Karpas-422 (cell line): ENCODE results near the gene VAV3. TPM values are rescaled to one million over a fixed set of nuclear protein-coding genes. Genes with fewer than 3 reads are reported as not detected.
"Not testable (repeated sequence)": the region's sequence is repeated elsewhere in the genome, so short reads cannot be mapped to it uniquely, and the experiment has no call there.

Experiments
- DNase-seq: peaks from one replicate; pipeline ENCODE4 v3.0.0-alpha.2; 2015
- H2AFZ ChIP-seq: fragments of 200-600 bp; sonication (generic); 2 replicates; pipeline ENCODE4 v1.6.1; 2014; ENCODE audit warnings: antibody characterized with exemption, low read length, mixed read lengths
- H3K27ac ChIP-seq: fragments of 200-600 bp; sonication (generic); 2 replicates; pipeline ENCODE4 v1.5.1; 2014; ENCODE audit warnings: mild to moderate bottlenecking, low read length, moderate library complexity
- H3K27me3 ChIP-seq: fragments of 200-600 bp; sonication (generic); 2 replicates; pipeline ENCODE4 v1.6.1; 2014; ENCODE audit warnings: low read length, mixed read lengths
- H3K36me3 ChIP-seq: fragments of 200-600 bp; sonication (generic); 2 replicates; pipeline ENCODE4 v1.6.1; 2014; ENCODE audit warnings: low read length, mixed read lengths; ENCODE audit not compliant: insufficient read depth
- H3K4me1 ChIP-seq: fragments of 200-600 bp; sonication (generic); 2 replicates; pipeline ENCODE4 v1.6.1; 2014; ENCODE audit warnings: mild to moderate bottlenecking, low read length, mixed read lengths
- H3K4me2 ChIP-seq: fragments of 200-600 bp; sonication (generic); 2 replicates; pipeline ENCODE4 v1.6.1; 2014; ENCODE audit warnings: low read length, low read depth, mild to moderate bottlenecking; ENCODE audit not compliant: poor library complexity, severe bottlenecking
- H3K4me3 ChIP-seq: fragments of 200-600 bp; sonication (generic); 2 replicates; pipeline ENCODE4 v1.5.1; 2014; ENCODE audit warnings: mild to moderate bottlenecking, antibody characterized with exemption, low read length, mixed read lengths
- H3K79me2 ChIP-seq: fragments of 200-600 bp; sonication (generic); 2 replicates; pipeline ENCODE4 v1.6.1; 2014; ENCODE audit warnings: mild to moderate bottlenecking, low read length, mixed read lengths
- H3K9ac ChIP-seq: fragments of 200-600 bp; sonication (generic); 2 replicates; pipeline ENCODE4 v1.6.0; 2014; ENCODE audit warnings: low read length
- H3K9me2 ChIP-seq: fragments of 200-600 bp; sonication (generic), shearing (Covaris generic); replicated peaks from 2 replicates; pipeline ENCODE4 v1.6.0; 2014; ENCODE audit warnings: mild to moderate bottlenecking, low read length, moderate library complexity; ENCODE audit not compliant: insufficient read depth
- H3K9me3 ChIP-seq: fragments of 300-700, 200-600 bp; sonication (generic); 2 replicates; pipeline ENCODE4 v1.6.1; 2014; ENCODE audit warnings: low read length, mixed read lengths
- H4K20me1 ChIP-seq: fragments of 200-600 bp; sonication (generic); 2 replicates; pipeline ENCODE4 v1.6.1; 2014; ENCODE audit warnings: mild to moderate bottlenecking, antibody characterized with exemption, low read length, low read depth; ENCODE audit not compliant: insufficient read depth
- total RNA-seq: library from RNA; depleted of rRNA; stranded (reverse); fragments of >200 nt; shearing (Covaris generic); gene quantifications from 2 replicates; pipeline ENCODE4 v1.2.3, GENCODE V29; 2014; ENCODE audit warnings: low replicate concordance

Gene VAV3
- total RNA-seq, 1 experiment from 2014 or later = 1.1 TPM

- H3K36me3 ChIP-seq = no peaks in the 10 kb centered on the region
- H4K20me1 ChIP-seq = no peaks in the 10 kb centered on the region
- H2AFZ ChIP-seq = no peak overlapping the region
- no peak overlapping the region for H3K4me2 ChIP-seq
- no peak overlapping the region for H3K27ac ChIP-seq
- H3K9me3 ChIP-seq = no peaks in the 10 kb centered on the region
- H3K4me3 ChIP-seq = no peak overlapping the region
- no peaks in the 10 kb centered on the region for H3K27me3 ChIP-seq
- no peak overlapping the region for H3K9ac ChIP-seq
- no peaks in the 10 kb centered on the region for H3K79me2 ChIP-seq
- no peaks in the 10 kb centered on the region for H3K9me2 ChIP-seq
- H3K4me1 ChIP-seq = no peaks in the 10 kb centered on the region
- no peak for DNase-seq
These were observed 260.1 kb downstream of the VAV3 start for GRCh38 chr1:107704911-107705310.

- H3K36me3 ChIP-seq = no peaks in the 10 kb centered on the region
- H3K27ac ChIP-seq = no peak overlapping the region
- H3K4me1 ChIP-seq = no peaks in the 10 kb centered on the region
- H3K9me2 ChIP-seq = no peaks in the 10 kb centered on the region
- no peak overlapping the region for H3K9ac ChIP-seq
- H3K4me2 ChIP-seq = no peak overlapping the region
- no peaks in the 10 kb centered on the region for H3K9me3 ChIP-seq
- DNase-seq = no peak
- H4K20me1 ChIP-seq = no peaks in the 10 kb centered on the region
- no peak overlapping the region for H2AFZ ChIP-seq
- H3K79me2 ChIP-seq = no peaks in the 10 kb centered on the region
- H3K4me3 ChIP-seq = no peak overlapping the region
- H3K27me3 ChIP-seq = no peaks in the 10 kb centered on the region
These were observed 261.9 kb downstream of the VAV3 start for GRCh38 chr1:107702946-107703571.

DNA sequence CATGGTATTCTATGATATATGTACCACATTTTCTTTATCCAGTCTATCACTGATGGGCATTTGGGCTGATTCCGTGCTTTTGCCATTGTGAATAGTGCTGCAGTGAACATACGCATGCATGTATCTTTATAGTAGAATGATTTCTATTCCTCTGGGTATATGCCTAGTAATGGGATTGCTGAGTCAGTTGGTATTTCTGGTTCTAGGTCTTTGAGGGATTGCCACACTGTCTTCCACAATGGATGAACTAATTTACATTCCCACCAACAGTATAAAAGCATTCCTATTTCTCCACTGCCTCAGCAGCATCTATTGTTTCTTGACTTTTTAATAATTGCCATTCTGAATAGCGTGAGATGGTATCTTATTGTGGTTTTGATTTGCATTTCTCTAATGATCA lies 264.3 kb downstream of the VAV3 start:
- not testable (repeated sequence) for H4K20me1 ChIP-seq, H3K4me2 ChIP-seq, H3K9ac ChIP-seq, H3K4me1 ChIP-seq, H3K9me2 ChIP-seq, H2AFZ ChIP-seq, H3K9me3 ChIP-seq, H3K27me3 ChIP-seq, H3K27ac ChIP-seq, H3K4me3 ChIP-seq, DNase-seq, H3K79me2 ChIP-seq, H3K36me3 ChIP-seq

DNA sequence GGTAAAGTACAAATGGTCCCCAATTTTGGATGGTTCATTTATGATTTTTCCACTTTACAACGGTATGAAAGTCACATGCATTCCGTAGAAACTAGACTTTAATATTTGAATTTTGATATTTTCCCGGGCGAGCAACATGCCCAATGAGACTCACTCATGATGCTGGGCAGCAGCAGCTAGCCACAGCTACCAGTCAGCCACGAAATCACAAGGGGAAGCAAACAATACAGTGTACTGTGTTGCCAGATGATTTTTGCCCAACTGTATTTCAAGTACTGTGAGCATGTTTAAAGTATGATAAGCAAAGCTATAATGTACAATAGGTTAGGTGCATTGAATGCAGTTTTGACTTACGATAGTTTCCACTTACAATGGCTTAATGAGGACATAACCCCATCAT lies 266.8 kb downstream of the VAV3 start:
- Histone ChIP-seq H2AFZ (no peak overlapping the region), H4K20me1 (no peaks in the 10 kb centered on the region)

DNA sequence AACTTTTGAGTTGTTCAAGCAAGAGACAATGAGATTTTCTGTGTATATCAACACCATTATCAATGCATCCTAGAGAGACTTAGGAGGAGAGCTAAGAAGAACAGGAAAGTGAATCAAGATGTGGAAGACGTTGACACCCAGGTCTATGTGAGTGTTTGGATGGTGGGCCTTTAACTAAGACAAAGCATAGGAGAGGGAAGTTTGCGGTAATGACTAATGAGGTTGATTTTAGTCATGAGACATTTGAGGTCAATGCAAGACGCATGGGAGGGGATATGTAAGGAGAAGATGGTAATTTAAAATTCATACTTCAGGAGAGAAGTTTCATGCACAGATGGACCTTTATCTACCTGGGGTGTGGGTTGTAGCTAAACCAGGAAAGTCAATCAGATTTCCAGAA lies 269.6 kb downstream of the VAV3 start:
- Histone ChIP-seq H3K27me3 (no peaks in the 10 kb centered on the region), H3K9me3 (no peaks in the 10 kb centered on the region), H3K4me2 (no peak overlapping the region), H2AFZ (no peak overlapping the region), H3K27ac (no peak overlapping the region), H4K20me1 (no peaks in the 10 kb centered on the region), H3K4me1 (no peaks in the 10 kb centered on the region), H3K36me3 (no peaks in the 10 kb centered on the region), H3K79me2 (no peaks in the 10 kb centered on the region), H3K9me2 (no peaks in the 10 kb centered on the region), H3K4me3 (no peak overlapping the region), H3K9ac (no peak overlapping the region)
- DNase-seq = no peak

More for the DNA sequence above, 266.8 kb downstream of the VAV3 start:
- Histone ChIP-seq H3K4me1 (no peaks in the 10 kb centered on the region), H3K4me2 (no peak overlapping the region), H3K79me2 (no peaks in the 10 kb centered on the region), H3K9me2 (no peaks in the 10 kb centered on the region), H3K9me3 (no peaks in the 10 kb centered on the region), H3K27ac (no peak overlapping the region), H3K9ac (no peak overlapping the region), H3K27me3 (no peaks in the 10 kb centered on the region), H3K4me3 (no peak overlapping the region), H3K36me3 (no peaks in the 10 kb centered on the region)
- DNase-seq = no peak

- Histone ChIP-seq H3K9me3 (no peaks in the 10 kb centered on the region), H4K20me1 (no peaks in the 10 kb centered on the region), H3K4me1 (no peaks in the 10 kb centered on the region), H3K27me3 (no peaks in the 10 kb centered on the region), H3K27ac (no peak overlapping the region), H3K9me2 (no peaks in the 10 kb centered on the region), H3K9ac (no peak overlapping the region), H3K36me3 (no peaks in the 10 kb centered on the region), H3K4me2 (no peak overlapping the region), H2AFZ (no peak overlapping the region), H3K79me2 (no peaks in the 10 kb centered on the region), H3K4me3 (no peak overlapping the region)
- no peak for DNase-seq
These were observed 272.2 kb downstream of the VAV3 start for GRCh38 chr1:107692580-107693345.

GRCh38 chr1:107691540-107691939 lies 273.4 kb downstream of the VAV3 start:
- Histone ChIP-seq H3K9me2 (no peaks in the 10 kb centered on the region), H4K20me1 (no peaks in the 10 kb centered on the region), H3K79me2 (no peaks in the 10 kb centered on the region), H3K4me1 (no peaks in the 10 kb centered on the region), H3K4me2 (no peak overlapping the region), H3K27me3 (no peaks in the 10 kb centered on the region), H3K4me3 (no peak overlapping the region), H3K9me3 (no peaks in the 10 kb centered on the region), H2AFZ (no peak overlapping the region), H3K27ac (no peak overlapping the region), H3K36me3 (no peaks in the 10 kb centered on the region), H3K9ac (no peak overlapping the region)
- DNase-seq = no peak

- Histone ChIP-seq H3K9me3 (no peaks in the 10 kb centered on the region), H3K9ac (no peak overlapping the region), H3K27ac (no peak overlapping the region), H3K4me1 (no peaks in the 10 kb centered on the region), H3K4me2 (no peak overlapping the region), H4K20me1 (no peaks in the 10 kb centered on the region), H3K27me3 (no peaks in the 10 kb centered on the region), H3K36me3 (no peaks in the 10 kb centered on the region), H3K79me2 (no peaks in the 10 kb centered on the region), H3K9me2 (no peaks in the 10 kb centered on the region), H3K4me3 (no peak overlapping the region), H2AFZ (no peak overlapping the region)
- DNase-seq = no peak
These were observed 274.5 kb downstream of the VAV3 start for GRCh38 chr1:107690491-107690890.
